ENCODE results near the gene ACOXL. TPM values are rescaled to one million over a fixed set of nuclear protein-coding genes. Genes with fewer than 3 reads are reported as not detected.

ACOXL gene
- total RNA-seq, 1 donor from 2014 or later, result not detected

DNA sequence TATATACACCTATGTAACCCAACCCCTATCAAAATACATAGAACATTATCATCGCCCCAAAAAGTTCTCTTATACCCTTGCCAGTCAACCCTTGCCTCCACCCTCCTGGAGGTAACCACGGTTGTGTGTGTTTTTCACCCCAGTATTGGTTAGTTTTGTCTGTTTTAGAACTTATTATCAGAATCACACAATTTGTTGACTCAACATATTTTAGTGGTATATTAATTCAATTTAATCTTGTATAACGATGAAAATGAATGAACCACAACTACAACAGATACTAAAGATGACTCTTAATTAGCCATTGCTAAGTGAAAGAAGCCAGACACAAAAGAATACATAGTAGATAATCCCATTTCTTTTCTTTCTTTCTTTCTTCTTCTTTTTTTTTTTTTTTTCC, 19.3 kb downstream of the ACOXL start:
- DNase-seq (ENCODE audit: extremely low read depth, low read depth, low spot score), result no peak

DNA sequence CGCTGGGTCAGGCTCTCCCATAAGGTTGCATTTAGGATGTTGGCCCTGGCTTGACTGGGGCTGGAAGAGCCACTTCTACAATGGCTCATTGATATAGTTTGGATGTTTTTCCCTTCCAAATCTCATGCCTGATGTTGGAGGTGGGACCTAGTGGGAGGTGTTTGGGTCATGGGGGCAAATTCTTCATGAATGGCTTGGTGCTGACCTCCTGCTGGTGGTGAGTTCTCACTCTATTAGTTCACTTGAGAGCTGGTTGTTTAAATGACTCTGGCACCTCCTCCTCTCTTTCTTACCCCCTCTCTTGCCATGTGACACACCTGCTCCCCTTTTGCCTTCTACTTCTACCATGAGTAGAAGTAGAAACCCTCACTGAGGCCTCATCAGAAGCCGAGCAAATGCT, 20.5 kb downstream of the ACOXL start:
- DNase-seq (ENCODE audit: extremely low read depth, low read depth, low spot score), result no peak

DNA sequence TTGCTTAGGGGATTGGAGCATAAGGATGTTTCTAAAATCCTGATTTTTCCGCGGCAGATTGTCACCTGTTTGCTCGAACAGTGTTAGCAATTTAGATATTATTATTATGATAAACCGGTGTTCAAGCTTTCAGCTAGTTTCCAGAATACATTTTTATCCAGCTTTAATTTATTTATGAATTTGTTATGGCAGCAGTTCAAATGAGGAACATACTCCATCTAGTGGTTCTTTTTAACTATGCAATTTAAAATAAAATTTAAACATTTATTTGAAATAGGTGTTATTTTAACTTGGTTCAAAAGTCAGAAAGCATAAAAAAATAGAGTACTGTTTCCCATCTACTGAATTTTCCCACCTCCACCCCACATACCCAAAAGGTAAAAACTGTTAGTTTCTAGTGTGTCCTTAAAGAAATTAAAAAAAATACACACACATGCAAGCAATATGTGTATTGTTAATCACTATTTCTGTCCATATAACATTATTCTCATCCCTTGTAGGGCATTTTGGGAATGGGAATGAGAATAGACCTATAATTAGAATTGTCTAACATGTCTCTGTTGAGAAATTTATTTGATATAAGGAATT, 23.2 kb downstream of the ACOXL start:
- DNase-seq (ENCODE audit: extremely low read depth, low read depth, low spot score), result no peak

DNA sequence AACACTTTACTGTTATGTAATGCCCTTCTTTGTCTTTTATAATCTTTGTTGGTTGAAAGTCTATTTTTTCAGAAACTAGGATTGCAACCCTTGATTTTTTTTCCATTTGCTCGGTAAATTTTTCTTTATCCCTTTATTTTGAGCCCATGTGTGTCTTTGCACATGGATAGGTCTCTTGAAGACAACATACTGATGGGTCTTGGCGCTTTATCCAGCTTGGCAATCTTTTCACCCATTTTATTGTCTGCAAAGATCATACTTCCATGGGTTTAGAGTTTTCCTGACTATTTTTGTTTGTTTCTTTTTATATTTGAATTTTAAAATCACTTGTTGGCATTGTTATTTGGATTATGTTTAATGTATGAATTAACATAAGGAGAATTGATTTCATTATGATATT, 27.0 kb downstream of the ACOXL start:
- no peak for DNase-seq (ENCODE audit: extremely low read depth, low read depth, low spot score)

DNA sequence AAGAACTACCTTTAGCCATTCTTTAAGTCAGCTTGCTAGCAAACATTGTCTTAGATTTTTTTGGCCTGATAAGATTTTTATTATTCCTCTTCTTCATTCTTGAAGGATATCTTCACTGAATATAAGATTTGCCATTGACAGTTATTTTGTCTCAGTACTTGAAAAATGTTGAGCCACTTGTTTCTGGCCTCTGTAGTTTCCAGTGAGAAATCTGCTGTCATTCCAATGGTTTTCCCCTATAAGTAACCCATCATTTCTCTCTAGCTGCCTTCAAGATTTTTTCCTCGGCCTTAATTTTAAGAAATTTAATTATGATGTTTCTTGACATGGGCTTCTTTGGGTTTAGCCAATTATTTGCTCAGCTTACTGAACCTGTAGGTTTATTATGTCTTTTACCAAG, 32.6 kb downstream of the ACOXL start:
- no peak for DNase-seq (ENCODE audit: extremely low read depth, low read depth, low spot score)

DNA sequence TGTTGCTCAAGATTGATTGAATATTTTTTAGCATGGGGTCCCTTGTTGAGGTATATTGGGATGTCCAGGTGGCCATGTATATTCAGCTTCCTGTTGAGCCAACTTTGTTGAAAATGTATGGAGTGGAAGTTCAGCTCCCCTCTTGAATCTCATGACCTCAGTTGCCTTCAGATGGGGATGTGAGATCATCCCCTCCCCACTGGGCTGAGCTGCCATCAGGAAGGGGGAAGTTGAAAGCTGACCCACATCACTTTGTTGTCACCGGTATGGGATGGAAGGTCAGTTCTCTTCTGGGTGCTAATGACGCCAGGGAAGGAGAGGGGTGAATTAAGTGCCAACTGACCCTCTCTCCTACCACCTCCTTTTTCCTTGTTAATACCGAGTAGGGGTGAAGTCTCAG, 33.9 kb downstream of the ACOXL start:
- no peak for DNase-seq (ENCODE audit: extremely low read depth, low read depth, low spot score)

DNA sequence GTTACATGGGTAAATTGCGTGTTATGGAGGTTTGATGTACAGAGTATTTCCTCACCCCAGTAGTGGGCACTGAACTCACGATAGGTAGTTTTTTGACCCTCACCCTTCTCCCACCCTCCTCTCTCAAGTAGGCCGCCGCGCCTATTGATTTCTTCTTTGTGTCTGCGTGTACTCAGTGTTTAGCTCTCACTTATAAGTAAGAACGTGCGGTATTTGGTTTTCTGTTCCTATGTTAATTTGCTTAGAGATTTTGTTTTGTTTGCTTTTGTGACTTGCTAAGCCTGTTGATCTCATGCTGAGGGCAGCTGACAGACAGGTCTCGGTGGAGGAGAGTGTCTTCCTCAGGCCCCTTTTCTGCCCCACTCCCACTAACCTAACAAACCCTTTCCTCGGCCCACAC, 36.2 kb downstream of the ACOXL start:
- DNase-seq (ENCODE audit: extremely low read depth, low read depth, low spot score), result no peak

DNA sequence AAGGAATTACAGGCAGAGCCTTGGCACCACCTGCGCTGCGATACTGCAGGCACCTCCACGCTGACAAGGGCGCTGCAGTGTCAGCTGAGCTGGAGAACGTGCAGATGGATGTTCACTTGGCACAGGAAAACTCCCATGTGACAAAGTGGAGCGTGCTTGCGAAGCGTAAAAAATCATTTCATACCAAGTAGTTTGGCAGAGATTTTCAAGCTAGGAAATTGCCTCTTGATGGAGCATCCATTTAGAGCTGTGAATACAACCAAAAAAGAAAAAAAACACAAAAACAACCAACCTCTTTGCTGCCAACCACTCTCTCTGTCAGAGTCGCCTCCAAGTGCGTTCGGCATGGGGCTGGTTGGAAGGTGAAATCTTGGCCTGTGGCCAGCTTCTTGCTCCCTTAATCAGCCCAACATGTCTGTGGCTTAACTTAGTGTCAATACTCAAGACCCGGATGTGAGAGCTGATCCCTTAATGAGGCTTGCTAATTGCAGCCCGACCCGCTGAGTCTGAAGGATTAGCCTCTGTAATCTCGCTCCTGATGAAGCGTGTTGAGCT, 38.1 kb downstream of the ACOXL start:
- DNase-seq (ENCODE audit: extremely low read depth, low read depth, low spot score), result no peak

DNA sequence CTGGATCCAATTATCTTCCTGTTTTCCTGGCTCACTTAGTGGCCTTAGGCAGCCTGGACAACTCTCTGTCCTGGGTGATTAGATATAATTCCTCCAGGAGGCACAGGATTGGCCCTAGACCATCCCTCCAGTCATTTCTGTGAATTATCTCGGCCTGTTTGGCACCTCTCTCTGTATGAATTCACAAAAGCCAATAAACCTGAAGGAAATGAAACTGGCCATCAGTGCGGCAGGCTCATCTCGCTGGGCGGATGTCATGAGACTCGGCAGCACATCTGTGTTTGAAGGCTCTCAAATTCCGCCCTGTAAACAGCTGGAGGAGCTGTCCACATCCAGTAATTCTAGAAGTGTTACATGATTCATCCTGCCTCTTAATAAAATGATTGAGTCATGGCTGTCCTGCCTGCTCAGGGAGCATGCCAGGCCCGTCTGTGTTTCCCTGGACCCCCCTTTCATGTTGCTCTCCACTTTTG, 38.6 kb downstream of the ACOXL start:
- DNase-seq (ENCODE audit: extremely low read depth, low read depth, low spot score), result no peak

DNA sequence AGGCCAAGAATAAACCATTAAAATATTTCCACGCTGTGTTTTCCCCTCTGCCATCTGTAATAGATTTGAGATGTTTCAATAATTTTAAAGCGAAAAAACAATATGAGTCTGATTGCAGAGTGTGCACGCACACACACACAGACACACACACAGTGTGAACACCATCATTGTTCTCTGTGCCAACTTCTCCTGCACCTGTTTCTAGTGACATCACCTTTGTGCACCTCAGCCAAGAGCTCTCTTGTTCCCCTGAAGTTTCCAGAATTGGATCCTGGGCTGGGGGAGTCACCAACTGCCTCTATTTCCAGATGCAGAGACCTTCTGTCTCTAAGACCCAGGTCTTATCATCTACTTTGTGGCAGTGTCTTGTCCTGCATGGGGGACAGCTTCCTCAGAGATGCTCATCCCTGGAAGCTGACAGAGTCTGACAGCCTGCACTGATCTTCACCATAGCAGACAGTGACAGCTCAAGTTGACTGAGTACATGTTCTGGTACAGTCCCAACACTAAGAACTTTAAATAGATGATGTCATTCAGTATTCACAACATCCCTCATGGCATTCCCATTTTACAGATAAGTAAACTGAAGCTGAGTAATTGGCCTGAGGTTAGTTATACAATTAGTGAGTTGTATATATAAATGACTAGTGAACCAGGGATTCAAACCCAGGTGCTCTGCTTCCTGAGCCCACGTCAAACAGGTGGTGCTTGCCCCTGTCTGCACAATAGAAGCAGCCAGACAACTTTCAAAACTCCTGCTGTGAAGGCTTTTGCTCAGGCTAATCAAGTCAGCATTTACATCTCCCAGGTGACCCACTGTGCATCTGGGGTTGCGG, 39.4 kb downstream of the ACOXL start:
- DNase-seq (ENCODE audit: extremely low read depth, low read depth, low spot score), result no peak

DNA sequence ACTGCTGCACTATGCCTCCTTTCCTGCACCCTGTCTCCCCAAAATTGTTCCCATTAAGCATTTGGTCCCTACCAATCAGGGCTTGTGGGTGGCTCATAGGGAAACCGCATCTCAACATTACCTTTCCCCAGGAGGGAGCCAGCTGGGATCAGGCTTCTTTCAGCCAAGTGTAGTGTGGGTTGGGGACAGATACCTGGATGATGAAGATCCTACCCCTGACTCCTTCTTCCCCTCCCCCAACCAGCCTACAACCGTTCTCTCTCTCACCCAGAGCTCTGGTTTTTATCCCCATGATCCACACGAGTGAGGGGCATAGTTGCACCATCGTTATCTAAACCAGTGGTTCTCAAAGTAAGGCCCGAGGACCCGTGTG, 40.0 kb downstream of the ACOXL start:
- DNase-seq (ENCODE audit: extremely low read depth, low read depth, low spot score), result no peak

DNA sequence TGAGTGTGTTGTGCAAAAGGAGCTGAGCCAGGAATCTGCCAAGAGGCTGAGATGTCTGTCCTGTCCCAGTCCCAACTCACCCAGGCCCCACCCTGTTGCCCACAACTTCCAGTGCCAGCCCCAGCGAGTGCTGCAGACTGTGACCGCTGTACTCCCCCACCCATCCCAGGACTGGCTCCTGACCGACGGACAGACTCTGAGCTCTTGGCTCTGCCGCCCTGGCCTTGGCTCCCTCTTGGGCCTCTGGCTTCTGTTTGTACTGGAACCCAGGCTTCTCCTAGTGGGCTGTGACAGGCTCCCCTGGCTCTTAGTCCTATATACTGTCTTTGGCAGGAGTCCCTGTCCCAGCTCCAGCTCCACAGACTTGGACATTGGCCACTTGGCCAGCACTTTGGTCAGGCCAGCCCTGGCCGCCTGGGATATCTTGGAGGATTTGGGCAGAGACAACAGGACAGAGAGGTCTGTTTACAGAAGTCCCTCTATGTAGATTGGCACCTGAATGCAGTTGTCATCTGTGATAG, 41.1 kb downstream of the ACOXL start:
- no peak for DNase-seq (ENCODE audit: extremely low read depth, low read depth, low spot score)

DNA sequence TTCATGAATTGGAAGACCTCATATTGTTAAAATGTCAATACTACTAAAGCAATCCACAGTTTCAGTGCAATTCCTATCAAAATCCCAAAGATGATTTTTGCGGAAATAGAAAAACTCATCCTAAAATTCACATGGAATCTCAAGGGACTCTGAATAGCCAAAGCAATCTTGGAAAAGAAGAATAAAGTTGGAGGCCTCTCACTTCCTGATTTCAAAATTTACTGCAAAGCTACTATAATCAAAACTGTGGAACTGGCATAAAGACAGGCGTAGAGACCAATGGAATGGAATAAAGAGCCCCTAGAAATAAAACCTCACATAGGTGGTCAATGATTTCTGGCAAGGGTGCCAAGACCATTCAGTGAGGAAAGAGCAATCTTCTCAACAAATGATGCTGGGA, 42.3 kb downstream of the ACOXL start:
- no peak for DNase-seq (ENCODE audit: extremely low read depth, low read depth, low spot score)

DNA sequence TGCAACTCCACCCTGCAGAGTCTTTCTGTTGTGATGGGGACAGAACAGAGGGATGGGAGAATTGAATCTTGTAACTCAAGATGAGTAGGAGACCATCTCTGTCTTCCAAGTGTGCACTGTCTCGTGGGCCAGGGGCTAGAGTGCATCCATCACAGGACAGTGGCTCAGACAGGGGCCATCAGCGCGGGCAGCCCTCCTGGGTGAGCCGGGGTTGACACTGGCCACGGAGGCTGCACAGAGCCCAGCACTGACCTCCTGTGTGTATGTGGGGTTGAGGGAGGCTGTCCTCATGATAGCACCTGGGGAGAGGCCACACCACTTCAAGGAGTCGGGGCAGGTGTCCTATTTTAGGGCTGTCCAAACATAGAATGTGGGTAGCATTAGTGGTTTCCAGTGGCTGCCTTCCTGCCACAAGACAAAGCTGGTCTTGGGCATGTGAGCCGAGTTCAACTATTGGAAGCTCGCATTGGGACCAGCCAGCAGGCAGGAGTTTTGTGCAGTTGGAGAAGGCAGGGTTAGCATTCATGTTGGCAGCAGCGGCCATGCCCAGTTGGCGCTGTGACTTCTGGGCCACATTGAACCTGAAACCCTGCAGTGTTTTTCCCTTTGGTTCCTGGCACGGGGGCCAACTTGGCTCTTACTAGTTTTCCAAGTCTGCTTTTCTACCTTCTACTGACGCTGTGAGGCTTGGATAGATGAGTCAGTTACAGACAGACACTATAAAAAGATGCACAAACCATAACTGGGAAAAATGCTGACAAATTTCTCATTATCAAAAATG, 45.3 kb downstream of the ACOXL start:
- no peak for DNase-seq (ENCODE audit: extremely low read depth, low read depth, low spot score)

DNA sequence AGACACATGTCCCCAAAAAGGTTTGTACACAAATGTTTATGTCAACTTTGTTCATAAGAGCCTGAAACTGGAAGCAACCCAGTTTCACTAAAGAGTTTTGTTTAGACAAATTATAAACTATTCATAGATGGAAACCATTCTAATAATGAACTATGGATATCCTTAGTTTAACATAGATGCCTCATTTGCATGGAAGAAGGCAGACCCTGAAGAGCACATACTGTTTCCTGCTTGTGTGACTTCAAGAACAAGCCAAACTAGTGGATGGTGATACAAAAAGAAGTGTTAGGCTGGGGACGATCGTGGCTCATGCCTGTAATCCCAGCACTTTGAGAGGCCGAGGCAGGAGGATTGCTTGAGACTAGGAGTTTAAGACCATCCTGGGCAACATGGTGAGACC, 48.1 kb downstream of the ACOXL start:
- no peak for DNase-seq (ENCODE audit: extremely low read depth, low read depth, low spot score)

DNA sequence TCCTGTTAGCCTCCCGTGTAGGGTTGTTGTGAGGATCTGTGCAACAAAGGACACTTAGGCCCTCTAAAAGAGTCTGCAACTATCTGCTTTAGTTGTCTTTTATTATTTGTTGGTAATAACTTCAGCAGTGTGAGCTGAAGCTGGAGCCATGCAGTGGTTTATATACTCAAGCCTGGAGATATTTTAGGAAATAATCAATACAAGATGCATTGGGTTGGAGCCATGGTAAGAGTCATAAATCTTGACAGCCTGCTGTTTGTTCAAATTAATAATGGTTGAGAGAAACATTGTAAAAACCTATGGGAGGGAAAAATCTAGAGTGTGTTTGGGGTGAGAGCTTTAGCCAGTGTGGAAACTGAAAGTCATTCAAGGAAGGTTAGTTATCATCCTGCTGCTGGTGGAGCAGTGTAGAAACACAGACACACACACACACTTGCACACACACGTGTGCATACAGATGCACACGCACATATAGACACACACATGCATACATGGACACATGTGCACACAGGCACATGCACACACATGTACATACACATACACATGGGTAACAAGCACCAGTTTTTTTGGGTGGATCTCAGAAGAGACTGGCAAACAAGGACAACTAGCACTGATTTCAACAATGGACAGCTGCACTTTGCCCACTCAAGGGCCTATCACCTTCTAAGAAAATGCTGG, 51.0 kb downstream of the ACOXL start:
- DNase-seq (ENCODE audit: extremely low read depth, low read depth, low spot score), result no peak

DNA sequence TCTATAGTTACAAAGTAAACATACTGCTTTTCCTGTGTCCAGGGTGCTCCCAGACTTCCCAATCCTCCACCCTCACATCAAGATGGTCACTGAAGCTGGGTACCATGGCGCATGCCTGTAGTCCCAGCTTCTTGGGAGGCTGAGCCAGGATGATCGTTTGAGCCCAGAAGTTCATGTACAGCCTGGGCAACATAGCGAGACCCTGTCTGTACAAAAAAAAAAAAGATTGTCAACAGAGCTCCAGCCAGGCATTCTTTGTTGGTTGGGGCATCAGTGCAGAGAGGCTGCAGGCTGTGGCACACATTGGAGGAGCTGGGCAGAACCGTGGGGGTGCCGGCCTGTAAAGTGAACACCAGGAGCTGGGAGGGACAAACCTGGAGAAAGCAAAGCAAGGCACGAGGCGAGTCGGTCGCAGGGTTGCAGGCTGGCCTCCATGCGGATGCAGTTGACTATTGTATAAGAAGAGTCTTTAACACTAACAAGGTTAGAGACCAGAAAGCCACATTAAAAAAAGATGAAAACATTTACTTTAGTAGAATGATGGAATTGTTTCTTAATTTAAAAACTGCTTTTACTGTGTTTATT, 51.8 kb downstream of the ACOXL start:
- DNase-seq (ENCODE audit: extremely low read depth, low read depth, low spot score), result no peak

DNA sequence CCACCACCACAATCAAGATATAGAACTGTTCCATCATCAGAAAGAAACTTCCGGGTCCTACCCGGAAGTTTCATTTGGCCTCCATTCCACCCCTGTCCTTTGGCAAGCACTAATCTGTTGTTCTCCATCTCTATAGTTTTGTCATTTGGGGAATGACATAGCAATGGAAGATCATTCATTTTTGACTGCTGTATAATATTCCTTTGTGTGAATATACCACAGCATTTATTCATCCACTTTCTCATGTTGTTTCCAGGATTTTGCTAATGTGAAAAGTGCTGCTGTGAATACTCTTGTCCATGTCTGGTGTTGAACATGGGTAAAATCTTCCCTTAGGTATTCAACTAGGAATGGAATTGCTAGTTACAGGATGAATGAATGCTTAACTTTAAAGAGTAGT, 53.1 kb downstream of the ACOXL start:
- no peak for DNase-seq (ENCODE audit: extremely low read depth, low read depth, low spot score)

DNA sequence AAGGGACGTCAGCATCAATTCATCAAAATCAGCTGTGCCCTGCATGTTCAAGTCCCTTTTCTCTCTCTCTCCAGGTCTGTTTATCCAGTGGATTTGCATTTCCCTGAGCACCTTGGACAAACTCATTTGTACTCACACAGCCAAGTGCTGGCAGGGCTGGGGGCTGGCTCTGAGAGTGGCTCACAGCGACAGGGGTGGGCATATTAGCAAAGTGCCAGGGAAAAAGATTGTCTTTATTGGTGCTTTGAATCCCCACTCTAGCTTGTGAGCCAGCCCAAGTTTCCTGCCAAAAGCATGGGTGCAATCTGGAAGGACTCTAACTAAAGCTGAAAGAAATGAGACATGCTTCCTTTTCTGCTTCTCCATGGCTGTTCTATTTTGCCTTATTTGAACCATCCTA, 56.6 kb downstream of the ACOXL start:
- DNase-seq (ENCODE audit: extremely low read depth, low read depth, low spot score), result no peak

DNA sequence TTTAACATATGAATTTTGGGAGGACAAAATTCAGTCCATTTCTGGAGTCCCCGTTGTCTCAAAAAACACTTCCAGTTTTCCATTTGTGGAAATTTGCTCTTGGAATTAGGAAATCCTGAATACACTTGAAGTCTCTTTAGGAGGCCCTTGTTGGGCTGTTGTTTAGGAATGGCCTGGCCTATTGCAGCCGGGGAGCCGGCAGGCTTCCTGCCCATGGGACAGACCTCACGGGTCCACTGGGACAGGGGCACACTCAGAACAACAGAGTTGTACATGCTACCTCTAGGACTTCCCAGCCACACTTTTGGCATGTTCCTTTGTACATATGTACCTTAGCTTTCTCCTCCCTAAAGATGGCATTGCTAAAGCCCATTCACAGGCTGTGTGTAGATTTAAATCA, 57.3 kb downstream of the ACOXL start:
- no peak for DNase-seq (ENCODE audit: extremely low read depth, low read depth, low spot score)

Data from glomerular endothelial cell (primary cell).